Natural killer cell (primary cell): ENCODE data around the gene FGF11. TPM values are rescaled to one million over a fixed set of nuclear protein-coding genes. Genes with fewer than 3 reads are reported as not detected.
A peak's percentile ranks its signal among the peaks of the same experiment; 100 is the strongest.

Experiments
- ATAC-seq, 3 donors: fragments of 150-1000 bp in 2 of 3; fragments of 200-7000 bp in 1 of 3; cut with Tn5 transposase; 1 replicate in 1 of 3; 2 replicates in 2 of 3; pipeline ENCODE4 v1.10.0; 2021; ENCODE audit warnings: mild to moderate bottlenecking in 2 of 3, moderate library complexity in 2 of 3
- DNase-seq, 2 donors: peaks; one replicate each; pipeline versions ENCODE4 v3.0.0 to v3.0.0-alpha.2; 2013 to 2021; ENCODE audit warnings: mixed read lengths in 1 of 2
- H3K27ac ChIP-seq: one replicate; pipeline ENCODE4 v1.5.1; 2013; ENCODE audit warnings: mild to moderate bottlenecking, low read length
- H3K27me3 ChIP-seq: one replicate; pipeline ENCODE4 v1.6.1; 2013; ENCODE audit warnings: low read length; ENCODE audit not compliant: control insufficient read depth, insufficient read depth
- H3K36me3 ChIP-seq: one replicate; pipeline ENCODE4 v1.6.1; 2013; ENCODE audit warnings: low read length; ENCODE audit not compliant: control insufficient read depth, insufficient read depth
- H3K4me1 ChIP-seq: one replicate; pipeline ENCODE4 v1.6.1; 2013; ENCODE audit warnings: low read length; ENCODE audit not compliant: control insufficient read depth, insufficient read depth
- H3K4me3 ChIP-seq: one replicate; pipeline ENCODE4 v1.5.1; 2013; ENCODE audit warnings: low read length
- H3K9me3 ChIP-seq: one replicate; pipeline ENCODE4 v1.6.1; 2013; ENCODE audit warnings: low read length; ENCODE audit not compliant: control insufficient read depth, insufficient read depth
- H3K27ac Mint-ChIP-seq, 2 donors: one replicate each; pipeline ENCODE4 v1.8.0; 2022; ENCODE audit warnings: mild to moderate bottlenecking in 2 of 2, mixed read lengths in 2 of 2, moderate library complexity in 1 of 2
- H3K27me3 Mint-ChIP-seq, 2 donors: one replicate each; pipeline ENCODE4 v1.8.0; 2022; ENCODE audit warnings: low read depth in 2 of 2, mixed read lengths in 2 of 2
- H3K36me3 Mint-ChIP-seq: one replicate; pipeline ENCODE4 v1.8.0; 2022; ENCODE audit warnings: mixed read lengths
- H3K4me1 Mint-ChIP-seq, 2 donors: one replicate each; pipeline ENCODE4 v1.8.0; 2022; ENCODE audit warnings: mixed read lengths in 2 of 2
- H3K4me3 Mint-ChIP-seq: one replicate; pipeline ENCODE4 v1.8.0; 2022; ENCODE audit warnings: mild to moderate bottlenecking, moderate library complexity, mixed read lengths
- H3K9me3 Mint-ChIP-seq, 2 donors: one replicate each; pipeline ENCODE4 v1.8.0; 2022; ENCODE audit warnings: mixed read lengths in 2 of 2
- CTCF ChIP-seq: fragments of 200-600 bp; IDR thresholded peaks from one replicate; pipeline ENCODE4 v1.8.0; 2022; ENCODE audit warnings: antibody characterized with exemption
- WGBS: methylation state at CpG from one replicate; pipeline ENCODE4 v1.1.7; 2013; ENCODE audit warnings: missing lambda C conversion rate; ENCODE audit not compliant: insufficient coverage; 5-methylcytosine and 5-hydroxymethylcytosine counted together
- intact Hi-C: fragments of 100-400 bp; cut with micrococcal nuclease; formaldehyde crosslinking; loops from one replicate; pipeline ENCODE4 v1.14.2; 2022
- total RNA-seq, 4 donors: library from RNA; stranded (reverse); fragments of 120-200 nt in 1 of 4; gene quantifications; one replicate each; pipeline versions ENCODE4 v1.2.3 to v1.2.4, GENCODE V29; 2013 to 2022

The FGF11 gene
- total RNA-seq, 3 donors from 2014 or later (not counting 1 experiment from before 2014, with no cell fraction given): 1.2 to 4.2 (median 1.9) TPM

- Mint-ChIP-seq H3K9me3 (no peaks in the 10 kb centered on the region), H3K27ac (no peak overlapping the region), H3K36me3 (no peaks in the 10 kb centered on the region), H3K4me1 (peaks cover 7 to 12% of the 10 kb centered on the region in 2 donors), H3K27me3 (no peaks in the 10 kb centered on the region), H3K4me3 (no peak overlapping the region)
- DNase-seq (no peak), ATAC-seq (no peak)
- Histone ChIP-seq H3K36me3 (no peaks in the 10 kb centered on the region), H3K27ac (no peak overlapping the region), H3K4me3 (no peak overlapping the region), H3K4me1 (peaks cover 13% of the 10 kb centered on the region), H3K9me3 (no peaks in the 10 kb centered on the region), H3K27me3 (no peaks in the 10 kb centered on the region)
- 83% methylated on average over 1 of the region's 1 CpG for WGBS
- TF ChIP-seq CTCF: no peak
- intact Hi-C loops: no loop called here
These were observed 8.1 kb upstream of the FGF11 start for GRCh38 chr17:7431231-7431630.

GRCh38 chr17:7432296-7432695 lies 7.0 kb upstream of the FGF11 start:
- no peaks in the 10 kb centered on the region for H3K36me3 Mint-ChIP-seq
- ATAC-seq (no peak), DNase-seq (no peak)
- H3K27me3 ChIP-seq: no peaks in the 10 kb centered on the region
- H3K4me3 ChIP-seq: no peak overlapping the region
- H3K36me3 ChIP-seq: no peaks in the 10 kb centered on the region
- intact Hi-C loops: no loop called here
- no peaks in the 10 kb centered on the region for H3K27me3 Mint-ChIP-seq
- H3K27ac Mint-ChIP-seq: no peak overlapping the region
- H3K4me1 ChIP-seq: peaks cover 23% of the 10 kb centered on the region
- no peak overlapping the region for H3K4me3 Mint-ChIP-seq
- no peaks in the 10 kb centered on the region for H3K9me3 ChIP-seq
- H3K27ac ChIP-seq: no peak overlapping the region
- no peaks in the 10 kb centered on the region for H3K9me3 Mint-ChIP-seq
- H3K4me1 Mint-ChIP-seq: peaks cover 12 to 20% of the 10 kb centered on the region in 2 donors
- TF ChIP-seq CTCF: no peak
- WGBS: 96% methylated on average over 11 of the region's 11 CpGs

- DNase-seq: peak; percentile 50 to 79
- Mint-ChIP-seq H3K27ac (peak overlapping the region; percentile 93 to 95), H3K27me3 (peaks cover 10 to 24% of the 10 kb centered on the region in 2 donors), H3K4me3 (peak overlapping the region; percentile 91), H3K9me3 (no peaks in the 10 kb centered on the region), H3K4me1 (peaks cover 29 to 49% of the 10 kb centered on the region in 2 donors), H3K36me3 (no peaks in the 10 kb centered on the region)
- Histone ChIP-seq H3K27ac (peak overlapping the region; percentile 73), H3K36me3 (no peaks in the 10 kb centered on the region), H3K9me3 (no peaks in the 10 kb centered on the region), H3K4me1 (peaks cover 57% of the 10 kb centered on the region), H3K27me3 (peaks cover 26% of the 10 kb centered on the region), H3K4me3 (peak overlapping the region; percentile 50)
- intact Hi-C loops: loop anchor here (1.0 to 5.0 kb wide), 8 partner anchors 19 to 251 kb away; partner anchors contain the start of genes KCTD11, POLR2A, SENP3 and TMEM256
- WGBS: 12% methylated on average over 49 of the region's 49 CpGs
- peak; percentile 30 for TF ChIP-seq CTCF
- ATAC-seq: peak; percentile 25 to 41 (median 27)
These were observed 3.4 kb upstream of the FGF11 start for GRCh38 chr17:7435676-7436555.
